Anterior cingulate cortex (tissue), 58 donors: ENCODE measurements around the gene CWF19L1.

Experiments used
- DNase-seq, 58 donors: peaks; one replicate each; lab custom pipeline; 2025; lab: John Stamatoyannopoulos, UW

The CWF19L1 gene

DNA sequence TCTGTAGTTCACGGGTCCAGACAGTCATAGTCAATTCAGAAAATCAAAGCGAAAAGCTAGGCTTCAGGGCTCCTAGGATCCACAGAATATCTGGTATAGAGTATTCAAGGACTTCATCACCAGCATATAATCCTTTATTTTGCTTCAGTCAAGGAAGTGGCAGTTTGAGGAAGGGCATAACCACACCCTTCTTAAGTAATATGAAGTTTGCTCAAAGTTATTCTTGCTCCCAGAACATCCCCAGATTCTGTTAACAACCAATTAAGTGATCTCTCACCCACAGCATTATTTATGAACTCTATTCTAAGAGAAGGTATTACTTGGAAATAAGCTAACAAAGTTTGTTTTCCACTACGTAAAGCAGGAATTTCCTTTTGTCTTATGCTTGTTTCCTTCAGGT lies 13.2 kb downstream of the CWF19L1 start:
- DNase-seq = no peak

DNA sequence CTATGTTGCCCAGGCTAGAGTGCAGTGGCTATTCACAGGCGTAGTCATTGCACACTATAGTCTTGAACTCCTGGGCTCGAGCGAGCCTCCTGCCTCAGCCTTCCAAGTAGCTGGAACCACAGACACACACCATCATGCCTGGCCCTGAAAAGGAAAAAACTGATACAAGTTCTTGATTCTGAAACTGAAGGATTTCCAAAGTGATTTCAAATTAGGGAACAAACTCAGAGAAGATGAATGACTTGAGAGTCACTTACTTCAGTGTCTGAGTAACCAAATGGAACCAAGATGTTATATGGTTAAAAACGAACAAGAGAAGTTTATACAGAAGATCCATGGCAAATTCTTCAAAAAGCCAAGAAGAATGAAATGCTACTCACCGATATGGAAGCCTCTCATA lies 14.4 kb downstream of the CWF19L1 start:
- no peak for DNase-seq

- DNase-seq = no peak
These were observed 18.6 kb downstream of the CWF19L1 start for GRCh38 chr10:100248820-100249219.

DNA sequence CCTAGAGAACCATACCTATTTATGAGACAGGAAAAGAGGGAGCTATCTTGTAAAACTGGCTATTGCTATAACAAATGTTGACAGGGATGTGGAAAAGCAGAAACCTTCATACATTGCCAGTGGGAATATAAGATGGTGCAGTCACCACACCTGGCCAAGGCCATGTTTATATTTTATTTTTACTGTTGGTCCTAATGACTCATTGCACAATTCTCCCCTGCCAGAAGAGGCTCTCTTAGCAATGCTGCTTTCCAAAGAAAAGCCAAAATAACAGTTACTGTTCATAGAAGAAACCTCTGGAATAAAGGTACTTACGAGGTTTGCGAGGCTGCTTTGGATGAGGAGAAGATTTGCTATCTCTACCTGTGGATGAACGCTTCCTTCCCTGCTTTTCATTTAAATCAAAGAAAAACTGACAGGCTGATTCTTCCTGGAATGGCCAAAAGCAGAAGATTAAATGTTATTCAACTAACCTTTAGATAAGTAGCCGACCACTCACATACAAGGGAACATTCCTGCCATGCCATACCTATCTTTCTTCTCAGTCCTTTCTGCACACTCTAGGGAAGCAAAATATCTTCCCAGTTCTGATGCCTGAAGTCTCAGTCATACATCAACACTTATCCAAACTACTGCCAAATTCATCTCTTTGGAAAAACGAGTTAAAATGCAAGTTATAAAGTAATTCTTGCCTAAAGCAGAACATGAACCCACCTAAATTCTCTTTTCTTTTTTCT lies 21.8 kb downstream of the CWF19L1 start:
- DNase-seq = no peak

DNA sequence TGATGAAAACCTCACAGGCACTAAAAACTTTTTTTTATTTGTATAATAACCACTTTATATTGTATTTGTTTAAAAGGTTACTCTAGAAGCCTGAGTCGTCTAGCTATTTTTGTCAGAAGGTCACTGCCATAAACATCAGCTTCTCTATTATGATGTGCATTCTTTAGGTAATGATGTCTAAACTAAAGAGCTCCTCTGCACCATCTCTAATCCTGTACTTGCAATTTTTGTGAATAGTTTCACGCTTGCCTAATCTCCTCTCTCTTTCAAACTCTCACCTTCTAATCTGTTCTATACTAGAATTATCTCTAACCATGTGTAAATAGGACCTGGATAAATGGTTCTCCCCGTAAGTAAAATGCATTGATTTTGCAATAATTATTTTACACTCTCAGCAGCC lies 27.6 kb downstream of the CWF19L1 start:
- no peak for DNase-seq

GRCh38 chr10:100238429-100238828 lies 29.0 kb downstream of the CWF19L1 start:
- DNase-seq = no peak

DNA sequence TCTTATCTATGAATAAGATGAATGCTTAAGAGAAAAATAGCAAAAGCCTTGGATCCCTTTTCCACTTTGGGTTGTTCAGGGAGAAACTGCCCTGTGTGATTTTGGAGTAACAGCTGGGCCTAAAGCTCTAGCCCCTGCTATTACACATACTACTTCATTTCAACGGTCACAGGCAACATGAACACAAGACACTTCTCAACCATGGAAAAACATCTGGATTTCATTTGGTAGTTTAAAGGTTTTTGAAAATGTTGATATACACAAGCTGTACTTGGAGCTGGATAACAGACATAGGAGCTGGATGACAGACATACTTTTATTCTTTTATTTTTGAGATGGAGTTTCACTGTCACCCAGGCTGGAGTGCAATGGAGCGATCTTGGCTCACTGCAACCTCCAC lies 35.3 kb downstream of the CWF19L1 start:
- no peak for DNase-seq

GRCh38 chr10:100229819-100230422 lies 37.5 kb downstream of the CWF19L1 start:
- DNase-seq = peak in 4 of 58 donors; percentile 14 to 35 (median 23)

GRCh38 chr10:100223879-100224278 lies 43.6 kb downstream of the CWF19L1 start:
- no peak for DNase-seq

GRCh38 chr10:100222529-100222928 lies 44.9 kb downstream of the CWF19L1 start:
- DNase-seq = no peak

DNA sequence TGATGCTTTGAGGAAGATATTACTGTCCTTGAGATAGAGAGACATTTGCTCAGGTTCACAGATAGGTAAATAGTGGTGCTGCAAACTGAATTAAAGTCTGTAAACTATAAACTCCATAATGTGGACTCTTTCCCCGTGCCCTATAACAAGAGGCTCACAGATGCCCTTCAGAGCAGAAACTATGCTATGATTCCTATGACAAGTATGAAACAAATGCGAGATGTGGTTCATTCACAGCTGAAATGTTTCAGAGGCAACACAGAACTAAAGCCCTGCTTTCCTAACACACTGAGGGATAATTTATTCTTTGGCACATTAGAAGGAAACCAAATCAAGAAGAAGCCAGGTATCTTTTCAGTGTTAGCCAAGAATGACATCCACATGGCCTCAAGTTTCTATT lies 51.4 kb downstream of the CWF19L1 start:
- no peak for DNase-seq

DNA sequence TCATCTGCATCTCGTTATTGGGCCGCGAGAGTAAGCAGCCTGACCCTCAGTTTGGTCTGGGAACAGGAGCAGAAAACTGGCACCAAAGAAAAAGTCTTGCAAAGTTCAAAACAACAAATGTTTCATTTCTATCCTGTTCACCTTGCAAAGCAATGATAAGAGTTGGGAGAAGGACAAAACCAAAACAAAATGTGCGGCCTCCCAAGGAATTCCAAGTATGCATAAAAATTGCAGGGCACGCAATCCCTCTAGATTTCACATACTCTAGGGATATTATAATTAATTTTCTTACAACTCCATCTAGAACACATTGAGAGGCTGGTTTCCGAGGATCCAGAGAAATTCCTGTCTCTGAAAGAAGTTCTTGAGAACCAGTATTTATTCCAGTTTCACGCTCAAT lies 58.1 kb downstream of the CWF19L1 start:
- no peak for DNase-seq

DNA sequence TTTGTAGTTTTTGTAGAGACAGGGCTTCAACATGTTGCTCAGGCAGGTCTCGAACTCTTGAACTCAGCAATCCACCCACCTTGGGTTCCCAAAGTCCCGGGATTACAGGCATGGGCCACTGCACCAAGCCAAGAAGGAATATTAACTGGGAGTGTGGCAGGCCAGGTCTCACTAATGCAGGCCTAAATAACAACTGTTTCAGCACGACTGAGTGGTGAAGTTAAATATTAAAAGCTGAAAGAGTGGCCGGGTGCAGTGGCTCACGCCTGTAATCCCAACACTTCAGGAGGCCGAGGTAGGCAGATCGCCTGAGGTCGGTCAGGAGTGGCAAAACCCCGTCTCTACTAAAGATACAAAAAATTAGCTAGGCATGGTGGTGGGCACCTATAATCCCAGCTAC lies 59.2 kb downstream of the CWF19L1 start:
- no peak for DNase-seq

DNA sequence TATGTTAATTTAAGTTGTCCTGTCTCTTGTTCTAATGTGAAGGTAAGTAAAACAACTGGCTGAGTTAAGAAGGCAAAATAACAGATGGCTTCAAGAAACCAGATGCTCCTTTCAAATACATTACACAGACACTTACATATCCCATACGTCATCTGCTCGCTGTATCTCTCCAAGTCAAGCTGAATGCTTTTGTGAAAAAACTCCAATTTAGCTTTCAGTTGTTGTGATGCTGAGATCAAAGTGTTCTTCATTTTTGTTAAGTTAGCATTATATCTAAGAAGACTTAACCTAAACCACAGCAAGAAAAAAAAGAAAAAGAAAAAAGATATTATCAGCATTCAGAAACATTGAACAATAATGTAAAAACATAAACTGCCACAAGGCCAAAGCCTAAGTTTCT lies 63.1 kb downstream of the CWF19L1 start:
- DNase-seq = no peak

GRCh38 chr10:100201549-100201948 lies 65.9 kb downstream of the CWF19L1 start:
- no peak for DNase-seq

DNA sequence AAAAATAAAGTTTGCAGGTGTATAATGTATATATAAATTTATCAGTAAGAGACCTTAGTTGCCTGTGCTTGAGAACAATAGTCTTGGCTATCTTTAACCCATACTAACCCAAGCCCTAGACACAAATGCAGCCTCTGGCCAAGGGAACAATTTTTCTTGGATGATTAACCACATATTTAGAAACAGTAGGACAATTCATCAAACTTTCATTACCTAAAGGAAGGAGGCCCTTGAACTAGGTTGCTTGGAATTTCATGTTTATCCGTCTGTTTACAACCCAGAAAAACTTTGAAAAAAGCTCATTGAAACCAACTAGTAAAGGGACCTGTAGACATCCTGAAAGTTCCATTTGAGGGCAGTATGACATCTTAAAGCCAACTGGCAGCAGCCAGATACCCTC lies 72.7 kb downstream of the CWF19L1 start:
- DNase-seq = no peak

DNA sequence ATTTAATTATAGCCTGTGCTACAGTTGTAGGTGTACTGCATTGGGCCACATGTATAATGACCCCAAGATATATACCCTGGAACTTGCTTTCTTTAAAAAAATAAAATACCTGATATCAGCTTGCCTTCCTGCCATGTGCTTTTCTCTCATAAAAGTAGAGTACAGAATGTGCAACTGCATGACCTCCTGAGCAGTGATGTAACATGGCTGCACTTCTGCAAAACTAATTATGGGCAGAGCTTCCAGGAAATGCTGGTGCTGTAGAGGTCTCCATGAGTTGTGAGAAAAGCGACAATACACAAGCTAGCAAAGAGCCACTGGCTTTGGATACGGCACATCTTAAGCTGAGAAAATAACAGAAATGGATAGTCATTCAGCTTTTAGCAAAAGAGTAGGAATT lies 75.1 kb downstream of the CWF19L1 start:
- DNase-seq = peak in 2 of 58 donors; percentile 0 to 15

DNA sequence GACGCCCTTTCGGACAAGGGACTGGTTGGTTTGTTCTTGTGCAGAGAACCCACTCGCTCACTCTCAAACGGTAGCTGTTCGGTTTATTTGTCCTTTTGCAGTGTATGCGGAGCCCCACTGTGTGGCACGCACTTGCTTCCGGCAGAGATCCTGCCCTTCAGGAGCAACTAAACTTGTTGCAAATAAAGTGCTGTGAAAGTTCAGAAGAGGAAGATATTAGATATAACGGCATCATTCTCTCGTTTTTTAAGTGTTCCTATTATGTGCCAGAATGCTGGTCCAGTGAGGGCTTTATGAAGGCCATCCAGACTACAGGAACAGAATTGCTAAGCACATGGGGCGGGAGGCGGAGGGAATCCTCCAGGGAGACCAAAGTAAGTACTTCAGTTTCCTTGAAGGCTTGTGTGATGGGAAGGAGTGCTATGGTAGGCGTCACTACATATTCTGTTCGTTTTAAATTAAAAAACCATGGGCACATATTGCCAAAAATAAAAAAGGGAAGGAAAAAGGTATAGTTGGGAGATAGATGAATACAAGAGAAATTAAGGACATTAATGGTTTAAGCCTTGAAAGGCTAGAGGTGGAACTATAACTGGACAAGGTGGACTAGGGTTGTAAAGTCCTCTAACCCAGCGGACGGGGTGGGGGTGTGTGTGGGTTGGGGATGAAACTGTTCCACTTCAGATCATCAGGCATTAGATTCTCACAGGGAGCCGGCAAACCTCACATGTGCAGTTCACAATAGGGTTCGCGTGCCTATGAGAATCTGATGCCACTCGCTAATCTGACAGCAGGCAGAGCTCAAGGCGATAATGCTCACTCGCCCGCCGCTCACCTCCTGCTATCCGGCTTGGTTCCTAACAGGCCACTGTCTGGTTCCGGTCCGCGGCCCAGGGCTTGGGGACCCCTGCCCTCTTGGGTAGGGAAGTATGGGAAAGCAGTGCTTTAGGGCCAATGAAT lies 80.9 kb downstream of the CWF19L1 start:
- DNase-seq = peak in 10 of 58 donors; percentile 15 to 60 (median 38)

- peak; percentile 31 to 93 (median 85) for DNase-seq
These were observed 81.8 kb downstream of the CWF19L1 start, which contains the start of gene ERLIN1 for GRCh38 chr10:100185364-100186252. Gene ERLIN1, minus strand, starts transcription at chr10:100186029. Its CDS starts 403 bp downstream, at chr10:100185626.

DNA sequence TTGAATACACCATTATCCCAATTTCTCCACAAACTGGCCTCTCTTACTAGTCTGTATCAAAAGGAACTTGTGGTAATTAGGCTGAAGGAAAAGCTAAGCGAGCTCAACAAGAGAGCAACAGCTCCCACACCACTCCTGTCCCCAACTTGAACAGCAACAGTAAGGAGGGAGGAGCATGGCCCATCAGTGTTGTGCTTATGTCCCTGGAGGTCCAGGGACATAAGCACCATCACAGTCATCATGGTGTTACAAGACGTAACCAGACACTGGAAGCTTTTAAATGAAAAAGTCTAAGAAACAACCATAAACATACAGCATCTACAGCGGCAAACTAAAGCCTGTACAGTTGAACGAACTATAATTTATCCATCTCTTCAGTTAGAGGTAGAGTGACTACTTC lies 82.6 kb downstream of the CWF19L1 start:
- no peak for DNase-seq
